GM19438 (cell line): Measurements from ENCODE around the gene CFH.
A peak's percentile ranks its signal among the peaks of the same experiment; 100 is the strongest.
"Not testable (repeated sequence)": the region's sequence is repeated elsewhere in the genome, so short reads cannot be mapped to it uniquely, and the experiment has no call there.

Source experiments
- ATAC-seq: cut with Tn5 transposase; IDR thresholded peaks from one replicate; pipeline ENCODE4 v1.9.1; 2021; ENCODE audit warnings: low read depth; ENCODE audit not compliant: unreplicated experiment

Gene CFH

DNA sequence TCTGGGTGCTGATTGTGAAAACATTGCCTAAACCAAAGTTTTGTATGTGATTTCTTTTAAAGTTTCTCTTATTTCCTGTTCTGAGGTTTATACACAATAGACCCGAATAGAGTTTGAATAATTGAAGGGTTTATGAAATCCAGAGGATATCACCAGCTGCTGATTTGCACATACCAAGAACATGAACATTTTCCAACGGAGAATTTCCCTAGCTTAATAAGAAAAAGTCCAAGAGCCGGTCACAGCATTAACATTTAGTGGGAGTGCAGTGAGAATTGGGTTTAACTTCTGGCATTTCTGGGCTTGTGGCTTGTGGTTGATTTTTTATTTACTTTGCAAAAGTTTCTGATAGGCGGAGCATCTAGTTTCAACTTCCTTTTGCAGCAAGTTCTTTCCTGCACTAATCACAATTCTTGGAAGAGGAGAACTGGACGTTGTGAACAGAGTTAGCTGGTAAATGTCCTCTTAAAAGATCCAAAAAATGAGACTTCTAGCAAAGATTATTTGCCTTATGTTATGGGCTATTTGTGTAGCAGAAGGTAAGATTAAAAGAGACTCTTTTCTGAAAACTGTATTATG is at the start of gene CFH:
CFH (plus strand) TSS at position 407 of the 579 bp plus-strand sequence; CDS start at position 482, 75 bp downstream.
- no peak for ATAC-seq

DNA sequence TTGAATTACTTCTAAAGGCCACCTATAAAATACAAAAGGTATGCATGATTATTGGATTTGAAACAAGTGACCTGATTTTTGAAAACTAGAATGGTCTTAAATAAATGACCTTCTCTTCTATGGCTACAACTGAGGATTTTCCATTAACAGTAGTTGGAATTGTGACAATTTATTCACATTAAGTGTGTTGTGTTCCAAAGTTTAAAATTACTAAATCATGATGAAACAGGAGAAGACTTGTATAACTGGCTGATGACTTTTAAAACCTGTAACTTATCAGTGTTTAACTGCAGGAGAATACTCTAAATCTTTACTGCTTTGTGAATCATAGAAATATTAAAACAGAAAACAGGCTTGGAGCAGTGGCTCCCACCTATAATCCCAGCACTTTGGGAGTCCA is 48.2 kb upstream of the CFH start:
- no peak for ATAC-seq

DNA sequence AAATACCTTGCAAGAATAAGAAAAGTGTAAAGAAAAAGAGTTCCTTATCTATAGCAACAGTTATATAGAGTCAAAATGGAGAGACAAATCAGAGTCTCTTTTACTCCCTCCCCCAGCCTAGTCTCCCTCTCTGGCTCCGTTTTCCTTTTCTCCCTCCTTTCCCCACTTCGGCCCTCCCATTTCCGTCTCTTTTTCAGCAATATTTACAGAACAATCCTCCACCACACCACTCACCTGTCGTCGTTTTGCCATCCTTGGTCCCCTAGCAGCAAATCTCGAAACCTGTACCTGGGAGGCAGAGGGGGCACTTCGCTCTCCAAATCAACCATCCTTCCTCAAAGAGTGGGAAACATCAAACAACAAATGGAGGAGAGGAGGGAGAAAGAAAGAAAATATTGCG is 43.9 kb upstream of the CFH start:
- ATAC-seq, result no peak

DNA sequence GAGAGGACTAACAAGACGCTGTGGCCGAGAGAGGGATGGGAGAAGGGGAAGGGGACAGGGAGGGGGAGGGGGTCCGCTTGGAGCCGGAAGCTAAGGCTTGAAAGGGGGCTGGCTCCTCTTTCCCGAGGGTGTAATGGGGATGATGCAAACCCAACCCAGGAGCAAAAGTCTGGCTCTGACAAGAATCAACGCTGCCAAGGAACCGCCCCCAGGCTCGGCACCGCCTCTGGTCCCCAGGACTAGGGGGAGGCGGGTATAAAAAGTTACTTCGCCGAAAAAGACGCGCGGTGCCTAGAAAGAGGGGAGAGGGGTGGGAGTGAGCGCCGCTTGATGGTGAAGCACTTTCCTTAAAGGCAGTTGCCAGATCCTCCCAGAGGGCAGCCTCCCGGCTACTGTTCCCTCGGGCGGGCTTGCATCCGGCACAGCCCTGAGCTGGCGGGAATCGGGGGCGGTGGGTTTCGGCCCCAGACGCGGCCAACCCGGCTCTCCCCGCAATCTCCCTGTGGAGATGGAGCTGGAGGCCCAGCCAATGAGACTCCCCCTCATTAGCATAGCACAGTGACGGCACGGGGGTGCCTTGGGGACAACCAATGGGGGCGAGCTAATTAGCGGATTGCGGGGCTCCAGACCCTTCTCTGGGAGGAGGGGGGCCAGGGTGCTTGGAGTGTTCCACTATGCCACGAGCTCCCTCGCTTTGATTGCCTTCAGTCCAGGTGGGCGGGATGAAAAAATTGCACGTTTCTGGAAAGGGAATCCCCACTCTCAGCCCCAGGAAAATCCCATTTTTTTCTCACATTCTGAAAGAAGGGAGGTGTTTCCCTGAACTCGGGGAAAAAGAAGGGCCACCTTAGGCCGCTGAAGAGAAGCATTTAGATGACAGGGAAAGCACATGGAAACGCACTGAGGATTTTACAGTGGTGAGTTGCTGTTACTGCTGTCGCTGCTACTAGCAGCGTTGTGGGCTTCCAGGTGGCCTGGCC is 43.2 kb upstream of the CFH start, which contains the start of gene KCNT2:
KCNT2 (minus strand) TSS at position 51 of the 980 bp plus-strand sequence. CDS start 131 bp downstream, outside the sequence.
- ATAC-seq, result no peak

DNA sequence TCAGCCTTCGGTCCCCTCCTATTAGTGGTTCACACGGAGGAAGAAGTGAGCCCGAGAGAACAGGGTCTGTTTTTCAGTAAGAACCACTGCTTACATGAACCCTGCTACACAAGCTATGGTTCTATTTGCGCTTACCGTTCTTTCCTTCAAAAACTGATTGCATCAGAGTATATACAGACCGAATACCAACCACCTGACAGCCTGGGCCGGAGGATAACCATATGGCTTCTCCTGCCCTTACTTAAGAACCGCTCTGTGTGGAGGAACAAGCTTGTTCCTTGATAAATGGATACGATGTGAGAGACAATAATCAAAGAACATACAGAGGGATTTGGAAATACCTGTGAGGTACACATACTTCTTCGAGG is 42.5 kb upstream of the CFH start:
- ATAC-seq, result no peak

DNA sequence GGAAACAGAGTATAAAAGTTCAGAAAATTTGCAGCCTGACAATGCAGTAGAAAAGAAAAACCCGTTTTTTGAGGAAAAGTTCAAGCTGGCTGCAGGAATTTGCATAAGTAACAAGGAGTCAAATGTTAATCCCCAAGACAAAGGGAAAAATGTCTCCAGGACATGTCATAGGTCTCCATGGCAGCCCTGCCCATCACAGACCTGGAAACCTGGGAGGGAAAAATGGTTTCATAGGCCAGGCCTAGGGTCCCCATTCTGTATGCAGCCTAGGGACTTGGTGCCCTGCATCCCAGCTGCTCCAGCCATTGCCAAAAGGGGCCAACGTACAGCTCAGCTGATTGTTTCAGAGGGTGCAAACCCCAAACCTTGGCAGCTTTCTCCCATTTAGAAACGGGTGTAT is 40.0 kb upstream of the CFH start:
- ATAC-seq, result no peak

DNA sequence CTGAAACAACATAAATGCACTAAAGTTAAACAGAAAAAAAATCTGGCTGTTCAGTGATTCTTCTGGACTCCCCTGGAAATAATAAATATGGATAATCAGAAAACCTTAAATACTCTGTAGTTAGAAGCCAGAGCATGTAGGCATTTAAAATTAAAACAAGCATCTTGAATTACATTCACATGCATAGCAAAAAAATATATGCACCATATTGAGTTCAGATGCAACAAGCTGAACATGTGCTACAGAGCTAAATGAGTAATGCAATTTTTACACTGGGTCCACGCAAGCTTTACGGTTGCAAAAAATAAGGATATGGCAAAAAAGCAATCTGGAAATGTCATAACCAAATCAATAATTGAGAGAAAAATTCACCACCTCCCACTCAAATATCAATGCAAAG is 32.1 kb upstream of the CFH start:
- ATAC-seq, result no peak

DNA sequence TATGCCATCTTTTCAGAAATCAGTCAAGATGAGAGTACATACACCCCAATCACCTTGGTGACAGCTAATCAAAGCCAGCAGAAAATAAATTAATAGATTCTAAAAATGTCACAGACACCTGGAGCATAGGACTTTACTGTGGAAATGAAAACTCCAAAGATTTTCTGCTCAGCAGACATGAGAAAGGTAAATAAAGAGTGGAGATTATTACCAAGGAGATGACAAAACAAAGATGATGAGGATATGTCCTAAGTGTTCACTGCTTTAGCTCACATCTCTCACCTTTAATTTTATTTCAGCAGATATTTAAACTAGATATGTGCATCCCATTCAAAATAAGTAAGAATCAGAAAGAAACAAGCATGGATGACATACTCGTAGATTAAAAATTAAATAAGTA is 28.8 kb upstream of the CFH start:
- ATAC-seq, result no peak

DNA sequence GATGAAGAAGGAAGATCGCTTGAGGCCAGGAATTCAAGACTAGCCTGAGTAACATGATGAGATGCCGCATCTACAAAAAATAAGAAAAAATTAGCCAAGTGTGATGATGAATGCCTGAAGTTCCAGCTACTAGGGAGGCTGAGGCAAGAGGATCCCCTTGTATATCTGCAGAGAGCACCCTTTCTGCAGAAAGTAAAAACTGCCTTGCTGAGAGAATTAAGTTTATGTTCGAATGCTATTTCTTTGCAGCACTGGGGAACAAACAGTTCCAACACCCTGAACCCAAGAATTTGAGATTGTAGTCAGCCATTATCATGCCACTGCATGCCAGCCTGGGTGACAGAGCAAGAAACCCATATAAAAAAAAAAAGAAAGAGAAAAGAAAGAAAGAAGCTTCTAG is 23.0 kb upstream of the CFH start:
- no peak for ATAC-seq

DNA sequence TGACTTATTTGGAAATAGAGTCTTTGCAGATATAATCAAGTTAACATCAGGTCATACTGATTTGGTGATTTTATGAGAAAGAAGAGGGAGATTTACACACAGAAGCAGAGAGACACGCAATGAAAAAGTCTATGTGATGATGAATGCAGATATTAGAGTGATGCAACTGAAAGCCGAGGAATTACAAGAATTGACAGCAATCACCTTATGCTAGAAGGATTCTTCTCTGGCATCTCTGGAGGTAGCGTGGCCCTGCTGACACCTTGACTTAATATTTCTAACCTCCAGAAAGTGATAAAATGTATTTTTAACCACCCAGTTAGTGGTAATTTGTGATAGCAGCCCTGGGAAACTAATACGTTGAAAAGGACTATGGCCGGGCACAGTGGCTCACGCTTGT is 14.2 kb upstream of the CFH start:
- ATAC-seq, result no peak

DNA sequence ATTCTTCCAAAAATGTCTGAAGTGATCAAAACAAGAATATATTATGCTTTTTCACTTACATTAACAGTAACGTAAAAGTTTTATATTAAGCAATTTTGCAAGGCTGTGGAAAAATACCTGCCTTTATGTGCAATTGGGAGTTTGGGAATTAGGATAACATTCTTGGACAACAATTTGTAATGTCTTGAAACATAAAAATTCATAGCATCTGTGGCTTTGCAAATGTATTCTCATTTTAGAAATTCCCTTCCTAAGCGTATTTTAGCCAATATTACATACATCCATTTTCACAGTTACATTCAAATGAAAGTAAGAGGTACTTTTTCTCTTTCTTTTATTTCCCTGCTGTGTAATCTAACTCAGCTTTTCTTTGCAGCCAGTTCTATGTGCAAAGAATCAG is 13.4 kb upstream of the CFH start:
- no peak for ATAC-seq

DNA sequence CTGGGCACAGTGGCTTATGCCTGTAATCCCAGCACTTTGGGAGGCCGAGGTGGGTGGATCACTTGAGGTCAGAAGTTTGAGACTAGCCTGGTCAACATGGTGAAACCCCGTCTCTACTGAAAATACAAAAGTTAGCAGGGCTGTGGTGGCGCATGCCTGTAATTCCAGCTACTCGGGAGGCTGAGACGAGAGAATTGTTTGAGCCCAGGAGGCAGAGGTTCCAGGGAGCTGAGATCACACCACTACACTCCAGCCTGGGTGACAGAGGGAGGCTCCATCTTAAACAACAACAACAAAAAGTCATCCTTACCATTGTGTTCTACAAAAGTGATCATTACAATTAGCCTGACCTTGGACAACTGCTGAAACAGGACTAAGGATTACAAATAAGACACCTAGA is 12.6 kb upstream of the CFH start:
- ATAC-seq, result not testable (repeated sequence)

DNA sequence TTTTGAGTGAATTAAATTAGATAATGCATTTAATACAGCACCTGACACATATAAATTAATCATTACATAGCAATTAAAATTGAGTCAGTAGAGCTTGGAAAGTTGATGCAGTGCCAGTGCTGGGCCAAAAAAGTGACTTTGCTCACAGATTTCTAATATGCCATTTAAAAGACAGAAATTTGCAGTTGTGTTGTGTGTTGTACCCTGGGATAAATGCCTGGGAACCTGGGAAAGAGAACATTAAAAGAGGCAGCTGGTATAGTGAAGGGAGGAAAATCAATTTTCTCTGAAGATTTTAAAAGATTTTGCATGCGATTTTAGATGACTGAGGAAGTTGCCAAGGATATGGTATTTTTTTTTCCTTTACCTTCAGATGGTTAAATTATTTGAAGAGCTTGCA is 10.9 kb upstream of the CFH start:
- no peak for ATAC-seq

DNA sequence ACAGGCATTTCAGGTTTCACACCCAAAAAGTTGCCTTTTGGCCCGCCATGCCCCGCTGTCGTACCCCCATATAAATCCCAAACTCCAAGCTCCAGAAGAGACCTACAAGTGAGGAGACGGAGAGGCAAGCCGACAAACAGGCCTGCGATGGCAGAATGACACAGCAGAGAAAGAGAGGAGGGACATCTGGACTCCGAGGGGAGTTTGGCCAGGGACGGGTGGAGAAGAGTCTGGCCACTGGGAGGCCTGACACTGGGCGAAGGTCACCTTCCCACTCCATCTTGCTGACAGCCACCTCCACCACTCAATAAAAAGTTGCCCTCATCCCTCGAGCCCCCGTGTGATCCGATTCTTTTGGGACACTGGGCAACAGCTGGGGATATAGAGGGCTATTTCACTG is 1.9 kb upstream of the CFH start:
- ATAC-seq, result no peak

DNA sequence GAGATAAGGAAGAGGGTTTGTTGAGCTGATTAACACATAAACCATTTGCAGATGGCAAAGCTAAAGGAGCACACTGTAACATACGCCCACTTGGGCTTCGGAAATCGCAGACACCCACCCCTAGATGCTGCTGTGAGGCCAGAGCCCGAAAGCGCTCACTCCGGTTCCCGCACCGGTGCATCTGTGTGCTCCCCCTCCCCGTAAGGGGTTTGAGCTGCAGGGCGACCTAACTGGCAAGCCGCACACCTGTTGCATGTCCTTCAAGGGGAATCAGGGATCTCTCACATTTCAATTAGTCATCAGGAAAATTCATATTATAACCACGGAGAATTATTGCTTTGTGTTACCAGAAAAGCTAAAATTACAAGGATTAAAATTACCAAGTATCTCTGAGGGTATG is 1.4 kb upstream of the CFH start:
- ATAC-seq, result no peak

DNA sequence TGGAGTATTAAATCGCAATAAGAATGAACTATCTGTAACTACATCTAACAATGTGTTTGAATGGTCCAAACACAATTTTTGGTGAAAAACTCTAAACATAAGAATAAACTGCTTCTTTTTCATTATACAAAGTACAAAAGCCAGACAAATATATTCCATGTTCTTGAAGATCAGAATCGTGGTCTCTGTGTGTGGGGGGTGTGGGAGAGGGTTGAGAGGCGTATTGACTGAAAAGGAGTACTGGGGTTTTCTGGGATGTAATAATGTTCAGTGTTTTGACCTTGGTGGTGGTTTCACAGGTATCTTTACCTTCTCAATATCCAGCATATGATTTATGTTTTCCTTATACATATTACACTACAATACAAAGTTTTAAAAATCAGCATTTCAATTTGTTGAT is 764 bp upstream of the CFH start:
- no peak for ATAC-seq

DNA sequence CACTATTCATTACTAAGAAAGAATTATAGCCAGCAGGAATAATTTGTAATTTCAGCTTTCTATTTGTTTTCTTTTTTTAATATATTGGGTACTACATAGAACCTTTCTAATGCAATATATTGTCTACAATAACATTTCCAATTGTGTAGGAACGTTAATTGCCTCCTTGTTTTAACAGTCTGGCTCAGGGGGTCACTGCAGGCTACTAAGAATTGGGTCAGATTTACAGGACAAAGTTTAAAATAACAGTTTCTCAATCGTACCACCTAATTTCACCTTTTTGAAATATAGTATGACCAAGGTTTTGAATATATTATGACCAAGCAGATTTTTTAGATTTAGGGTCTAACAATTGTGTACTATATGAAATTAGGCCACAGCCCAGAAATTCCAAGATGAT is 2.4 kb downstream of the CFH start:
- ATAC-seq, result no peak

DNA sequence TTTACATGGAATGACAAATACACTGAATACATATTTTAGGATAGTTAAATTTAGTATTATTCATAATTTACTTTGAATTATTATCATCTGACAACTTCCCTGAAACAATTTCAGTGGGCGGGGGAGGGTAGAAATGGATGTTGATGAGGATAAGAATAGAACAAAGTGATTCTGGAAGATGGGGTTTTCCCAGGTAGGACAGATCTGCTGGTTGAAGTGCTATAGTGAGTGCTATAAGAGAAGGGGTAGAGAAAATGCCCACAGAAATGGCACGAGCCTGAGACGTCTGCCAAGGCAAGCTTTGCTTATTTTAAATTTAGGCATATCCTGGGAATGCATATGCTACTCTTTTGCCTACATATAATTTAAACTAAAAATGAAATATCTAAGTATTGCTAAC is 3.2 kb downstream of the CFH start:
- no peak for ATAC-seq

DNA sequence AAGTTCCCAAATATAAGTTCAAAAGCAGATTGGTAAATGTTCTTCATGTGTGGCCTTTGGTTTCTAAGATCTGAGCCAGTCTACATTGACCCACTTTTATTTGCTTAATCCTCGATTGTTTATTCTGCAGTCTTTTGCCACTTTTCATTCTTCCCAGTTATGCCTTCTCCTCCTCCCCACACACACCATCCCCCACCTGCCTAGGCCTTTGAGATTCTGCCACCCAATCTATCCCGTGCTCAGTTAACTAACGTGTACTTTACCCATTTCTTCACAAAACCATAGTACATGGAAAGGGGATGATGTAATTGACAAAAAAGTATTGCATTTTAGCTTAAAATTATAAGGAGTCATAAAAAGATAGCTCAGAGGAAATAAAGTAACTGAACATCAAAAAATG is 3.7 kb downstream of the CFH start:
- ATAC-seq, result no peak

DNA sequence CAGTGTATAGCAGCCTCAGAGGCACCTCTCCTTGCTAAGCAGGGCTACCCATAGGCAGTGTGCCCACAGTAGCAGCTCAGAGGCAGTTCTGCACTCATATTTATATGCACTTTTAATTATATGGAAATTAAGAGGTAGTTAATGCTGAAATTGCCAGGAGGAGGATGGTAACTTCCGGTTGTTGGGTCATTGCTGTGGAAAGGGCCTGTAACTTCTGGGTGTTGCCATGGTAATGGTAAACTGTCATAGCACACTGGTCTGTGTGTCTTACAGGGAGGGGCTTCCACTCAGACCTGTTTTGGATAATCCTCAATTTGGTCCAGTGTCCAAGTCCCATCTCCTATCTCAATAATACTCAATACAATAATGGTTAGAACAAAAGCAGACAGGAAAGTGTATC is 7.6 kb downstream of the CFH start:
- ATAC-seq, result no peak

DNA sequence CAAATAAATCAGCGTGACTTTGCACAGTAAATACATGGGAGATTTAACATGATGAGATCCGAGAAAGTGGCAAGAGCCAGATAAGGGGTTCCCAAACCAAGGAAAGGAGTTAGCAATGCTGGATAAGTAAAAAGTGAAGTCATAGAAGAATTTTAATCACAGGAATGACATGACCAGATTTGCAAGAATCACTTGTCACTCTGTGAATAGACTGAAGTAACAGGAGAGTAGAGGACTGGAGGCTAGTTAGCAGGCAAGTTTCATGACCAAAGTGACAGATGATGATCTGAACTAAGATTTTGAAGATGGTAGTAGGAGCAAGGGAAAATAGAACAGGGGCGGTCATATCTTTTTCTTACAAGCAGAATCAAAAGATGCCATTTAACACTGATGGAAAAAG is 8.4 kb downstream of the CFH start:
- no peak for ATAC-seq

DNA sequence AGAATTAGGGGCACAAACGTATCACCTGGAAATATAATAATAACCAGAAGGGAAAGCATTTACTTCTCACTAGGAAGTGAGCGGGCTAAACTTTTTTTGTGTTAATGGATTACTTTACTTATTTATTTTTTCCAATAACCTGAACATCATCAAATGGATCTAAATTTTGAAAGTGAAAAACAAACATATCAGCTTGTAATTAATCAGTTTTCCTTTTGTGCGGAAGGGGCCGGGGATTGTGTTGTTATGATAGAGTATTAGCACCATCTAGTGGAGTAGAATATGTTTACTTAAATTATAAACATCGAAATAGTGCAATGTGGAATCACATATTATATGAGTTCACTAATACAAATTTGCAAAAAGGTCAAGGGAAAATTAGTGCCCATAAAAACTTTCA is 9.0 kb downstream of the CFH start:
- peak; percentile 82 for ATAC-seq
